GM21786 (cell line): ENCODE results near the gene HSD11B1.
"Not testable (repeated sequence)": the region's sequence is repeated elsewhere in the genome, so short reads cannot be mapped to it uniquely, and the experiment has no call there.

ENCODE experiments used
- ATAC-seq: cut with Tn5 transposase; IDR thresholded peaks from one replicate; pipeline ENCODE4 v1.9.1; 2021; ENCODE audit not compliant: unreplicated experiment

HSD11B1 gene

DNA sequence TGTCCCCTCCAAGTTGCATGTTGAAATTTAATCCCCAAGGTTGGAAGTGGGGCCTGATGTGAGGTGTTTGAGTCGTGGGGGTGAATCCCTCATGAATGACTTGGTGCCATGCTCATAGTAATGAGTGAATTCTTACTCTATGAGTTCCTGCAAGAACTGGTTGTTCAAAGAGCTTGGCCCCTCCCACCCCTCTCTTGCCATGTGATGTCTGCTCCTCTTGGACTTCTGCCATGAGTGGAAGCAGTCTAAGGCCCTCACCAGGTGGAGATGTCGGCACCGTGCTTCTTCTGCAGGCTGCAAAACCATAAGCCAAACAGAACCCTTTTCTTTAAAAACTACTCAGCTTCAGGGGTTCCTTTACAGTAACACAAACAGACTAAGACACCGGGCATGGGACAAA is 15.2 kb upstream of the HSD11B1 start:
- no peak for ATAC-seq

DNA sequence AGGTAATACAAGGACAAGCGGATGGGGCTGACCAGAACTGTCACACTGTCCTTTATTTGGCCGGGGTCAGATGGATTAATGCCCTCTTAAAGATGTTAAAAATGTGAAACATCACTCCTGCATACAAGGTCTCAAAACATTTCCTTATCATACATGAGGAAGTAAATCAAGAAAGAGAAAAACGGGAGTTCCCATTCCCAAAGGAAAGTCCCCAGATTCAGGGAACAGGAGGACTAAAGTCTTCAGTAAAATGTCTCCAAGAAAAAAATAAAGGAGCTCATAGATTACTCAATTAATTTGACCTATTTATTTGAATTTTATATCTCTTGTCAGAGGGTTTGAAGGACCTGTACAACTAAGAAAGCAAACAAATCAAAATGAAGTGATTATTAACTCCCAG is 13.4 kb upstream of the HSD11B1 start:
- ATAC-seq = no peak

DNA sequence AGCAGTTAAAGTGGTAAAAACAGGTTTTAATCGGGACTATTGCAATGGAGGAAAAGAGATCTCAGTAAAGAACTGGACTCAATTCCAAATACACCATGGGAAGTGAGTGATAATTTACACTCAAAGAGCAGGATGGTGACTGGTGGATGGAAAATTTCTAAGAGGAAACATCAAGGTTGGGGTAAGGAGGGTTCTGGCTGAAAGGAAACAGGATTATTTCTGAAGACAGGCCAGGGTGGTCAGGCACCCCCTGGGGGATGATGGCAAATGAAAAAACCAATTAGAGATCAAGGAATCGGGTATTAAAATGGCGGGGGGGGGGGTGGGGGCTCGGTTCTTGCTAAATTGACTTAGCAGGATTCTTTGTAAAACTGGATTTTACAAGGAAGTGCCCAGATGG is 12.3 kb upstream of the HSD11B1 start:
- no peak for ATAC-seq

DNA sequence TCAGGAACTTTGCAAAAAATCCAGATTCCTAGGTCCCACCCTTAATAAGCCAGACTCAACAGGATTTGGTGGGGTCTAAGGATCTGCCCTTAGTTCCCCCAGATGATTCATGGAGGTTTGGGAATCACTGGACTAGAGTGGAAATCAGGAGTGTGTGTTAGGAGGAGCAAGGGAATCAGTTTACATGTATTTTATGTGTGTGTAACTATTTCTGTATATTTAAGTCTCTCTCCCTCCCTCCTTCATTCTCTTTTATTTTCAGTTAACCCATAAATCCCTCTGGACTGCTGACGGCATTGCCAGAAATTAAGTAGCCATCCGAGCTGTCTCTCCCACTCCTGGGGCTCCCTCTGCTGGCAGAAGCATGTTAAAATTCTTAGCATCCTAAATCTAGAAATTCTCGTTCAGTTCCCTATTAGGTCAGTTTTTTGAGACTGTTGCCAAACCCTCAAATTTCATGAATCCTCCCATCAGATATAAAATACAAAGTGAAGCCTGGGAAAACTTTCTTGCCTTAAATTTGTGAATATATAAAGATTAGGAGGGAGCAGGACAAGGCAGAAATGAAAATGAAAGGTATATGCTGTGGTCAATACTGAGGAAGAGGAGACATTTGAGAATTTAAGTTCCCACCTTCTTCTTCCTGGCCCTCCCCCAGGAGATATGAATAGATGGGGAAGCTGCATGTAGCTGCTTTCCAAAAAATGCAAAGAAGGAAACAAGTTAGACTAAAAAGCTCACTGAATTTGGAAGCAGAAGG is 11.7 kb upstream of the HSD11B1 start:
- ATAC-seq = peak; percentile 64

DNA sequence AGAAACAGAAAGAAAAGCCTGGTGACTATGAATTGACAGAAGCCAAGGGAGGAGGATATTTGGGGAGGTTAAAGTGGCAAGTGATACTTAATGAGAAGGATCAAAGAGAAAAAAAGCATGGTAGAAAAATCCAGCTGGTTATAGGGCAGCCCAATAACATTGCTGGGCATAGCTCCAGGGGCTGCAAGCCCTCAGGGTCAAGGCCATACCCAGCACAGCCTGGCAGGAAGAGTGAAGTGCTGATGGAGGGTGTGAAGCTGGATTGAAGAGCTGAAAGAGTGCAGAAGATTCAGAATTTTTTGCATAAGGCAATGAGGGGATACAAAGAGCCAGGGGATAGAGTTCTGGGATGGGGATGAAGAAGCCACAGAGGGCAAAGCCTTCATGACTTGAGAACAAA is 8.0 kb upstream of the HSD11B1 start:
- no peak for ATAC-seq

DNA sequence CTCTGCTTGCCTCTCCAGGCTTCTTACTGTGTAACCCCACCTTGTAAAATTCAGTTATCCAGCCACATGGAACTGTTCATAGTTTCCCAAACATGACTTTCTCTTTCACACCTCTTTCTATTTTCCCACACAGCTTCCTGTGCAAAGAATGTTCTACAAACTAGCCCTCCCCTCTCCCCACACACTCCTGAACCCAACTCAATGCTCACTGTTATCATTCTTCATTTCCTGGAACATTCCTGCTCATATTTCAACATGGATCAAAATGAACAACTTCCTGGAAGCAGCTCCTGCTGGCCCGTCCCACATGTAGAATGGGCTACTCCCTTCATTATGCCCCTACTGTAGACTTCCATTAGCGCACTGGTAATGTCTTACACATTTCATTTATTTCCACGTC is 7.5 kb upstream of the HSD11B1 start:
- no peak for ATAC-seq

DNA sequence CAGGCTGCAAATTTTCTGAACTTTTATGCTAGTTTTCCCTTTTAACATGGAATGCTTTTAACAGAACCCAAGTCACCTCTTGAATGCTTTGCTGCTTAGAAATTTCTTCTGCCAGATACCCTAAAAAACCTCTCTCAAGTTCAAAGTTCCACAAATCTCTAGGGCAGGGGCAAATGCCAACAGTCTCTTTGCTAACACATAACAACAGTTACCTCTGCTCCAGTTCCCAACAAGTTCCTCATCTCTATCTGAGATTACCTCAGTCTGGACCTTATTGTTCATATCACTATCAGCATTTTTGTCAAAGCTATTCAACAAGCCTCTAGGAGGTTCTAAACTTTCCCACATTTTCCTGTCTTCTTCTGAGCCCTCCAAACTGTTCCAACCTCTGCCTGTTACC is 4.0 kb upstream of the HSD11B1 start:
- ATAC-seq = not testable (repeated sequence)

DNA sequence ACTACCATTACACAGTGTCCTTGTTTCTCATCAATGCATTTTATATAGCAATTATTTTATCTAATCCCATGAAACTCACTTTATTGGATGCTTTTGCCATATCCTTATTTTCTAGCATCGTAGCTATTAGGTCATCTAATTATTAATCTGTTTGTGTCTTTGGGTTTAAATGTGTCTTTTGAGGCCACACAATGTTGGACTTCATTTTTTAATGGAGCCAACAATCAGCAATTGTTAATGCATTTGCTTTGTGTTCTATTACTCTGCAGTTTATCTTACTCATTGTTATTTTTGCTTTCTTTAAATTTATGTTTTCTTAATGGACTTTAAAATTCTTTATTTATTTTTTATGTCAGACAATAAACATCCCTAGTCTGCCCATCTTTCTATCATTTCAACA is 1.8 kb upstream of the HSD11B1 start:
- no peak for ATAC-seq

DNA sequence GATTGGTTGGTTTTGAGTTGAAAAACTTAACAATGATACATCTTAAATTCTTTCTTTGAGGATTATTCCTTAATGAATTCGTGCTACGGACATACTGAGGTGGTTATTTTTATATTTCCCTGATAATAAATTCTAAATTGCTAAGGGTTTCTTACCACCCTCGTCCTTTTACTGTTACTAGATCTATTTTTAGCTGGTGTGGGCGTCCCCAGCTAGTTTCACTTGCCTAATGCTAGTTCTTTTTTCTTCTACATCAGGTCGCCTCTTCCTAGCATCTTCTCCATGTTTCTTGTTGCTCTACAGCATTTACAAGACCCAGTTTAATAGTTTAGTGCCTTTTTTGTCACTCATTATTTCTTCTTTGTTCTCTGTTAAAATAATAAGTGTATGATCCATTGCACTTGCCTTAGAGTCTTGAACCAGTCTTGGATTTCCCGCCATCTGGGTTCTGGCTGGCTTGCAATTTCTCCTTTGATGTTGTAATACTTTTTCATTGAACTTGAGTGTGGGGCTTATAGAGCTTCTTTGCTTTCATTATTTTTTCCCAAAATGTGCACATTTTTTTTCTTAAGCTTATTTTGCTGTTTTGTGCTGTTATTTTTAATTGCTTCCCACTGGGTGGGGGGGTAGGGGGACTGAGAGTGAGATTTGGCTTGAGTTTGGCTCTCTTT is 677 bp upstream of the HSD11B1 start:
- peak; percentile 65 for ATAC-seq

DNA sequence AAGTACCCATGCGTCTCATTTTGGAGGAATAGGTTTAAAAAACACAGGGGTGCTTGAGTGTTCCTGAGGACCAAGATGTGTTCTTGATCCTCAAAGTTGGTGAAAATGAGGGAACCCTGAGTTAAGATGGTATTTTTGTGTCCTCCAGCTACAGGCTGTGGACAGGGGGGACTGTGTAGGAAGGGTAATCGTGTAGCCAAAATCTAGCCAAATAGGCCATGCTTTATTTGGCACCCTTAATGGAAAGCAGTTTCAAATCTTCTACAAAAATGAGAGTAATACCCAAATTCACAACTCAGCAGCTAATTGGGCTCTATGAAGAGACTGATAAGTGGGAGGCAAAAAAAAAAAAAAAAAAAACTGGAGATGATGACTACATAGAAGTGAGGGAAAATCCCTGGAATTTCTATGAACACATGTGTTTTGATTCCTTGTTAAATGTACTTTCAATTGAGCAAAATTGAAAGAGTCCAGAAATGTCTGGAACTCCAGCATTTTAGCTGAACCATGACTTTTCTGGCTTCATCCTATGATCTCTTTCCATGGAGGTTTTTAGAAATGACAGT is 470 bp downstream of the HSD11B1 start:
- ATAC-seq = no peak

DNA sequence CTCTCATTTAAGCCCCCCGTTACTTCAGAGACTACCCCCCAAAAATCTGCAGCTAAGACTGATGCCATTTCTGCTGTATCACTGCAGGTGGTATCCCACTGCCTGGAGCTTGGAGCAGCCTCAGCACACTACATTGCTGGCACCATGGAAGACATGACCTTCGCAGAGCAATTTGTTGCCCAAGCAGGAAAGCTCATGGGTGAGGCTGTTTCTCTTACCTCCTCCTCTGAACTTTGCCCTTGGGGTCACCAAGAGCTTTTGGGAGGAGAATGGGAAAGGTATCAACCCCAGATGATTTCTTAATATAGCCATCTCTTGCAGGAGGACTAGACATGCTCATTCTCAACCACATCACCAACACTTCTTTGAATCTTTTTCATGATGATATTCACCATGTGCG is 2.0 kb downstream of the HSD11B1 start:
- ATAC-seq = no peak

DNA sequence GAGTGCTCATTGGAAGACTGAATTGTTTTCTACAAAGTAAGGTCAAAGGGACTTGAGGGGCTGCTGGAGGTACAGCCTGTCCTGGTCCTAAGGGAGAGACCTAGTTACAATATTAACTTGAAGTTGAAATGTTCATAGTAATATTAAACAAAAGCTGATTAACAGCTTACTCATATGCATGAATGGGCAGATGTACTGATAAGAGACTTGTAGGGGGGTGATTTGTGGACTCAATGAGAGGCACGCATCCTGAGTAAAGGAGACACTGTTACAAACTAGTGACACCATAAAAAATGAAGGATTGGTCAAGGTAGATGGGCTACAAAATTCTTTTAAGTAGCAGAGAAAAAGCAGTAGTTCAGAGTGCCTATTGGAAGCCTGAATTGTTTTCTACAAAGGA is 2.7 kb downstream of the HSD11B1 start:
- ATAC-seq = no peak

DNA sequence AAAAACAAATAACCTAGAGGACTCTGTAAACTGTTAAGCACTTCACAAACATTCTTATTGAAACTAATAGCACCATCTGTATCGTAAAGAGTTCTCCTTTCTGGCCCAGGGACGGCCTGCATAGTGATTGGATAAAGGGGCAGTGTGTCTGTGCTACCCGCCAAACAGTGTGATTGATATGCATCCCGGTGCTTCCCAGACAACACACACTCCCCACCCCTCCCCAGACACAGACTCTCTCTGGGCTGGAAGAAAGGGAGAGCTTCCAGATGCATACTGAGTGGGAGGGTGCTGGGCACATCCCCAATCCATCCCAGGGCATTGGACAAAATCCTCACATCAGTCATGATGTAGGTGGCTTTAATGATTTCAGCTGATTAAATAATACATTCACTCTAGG is 3.7 kb downstream of the HSD11B1 start:
- ATAC-seq = no peak

DNA sequence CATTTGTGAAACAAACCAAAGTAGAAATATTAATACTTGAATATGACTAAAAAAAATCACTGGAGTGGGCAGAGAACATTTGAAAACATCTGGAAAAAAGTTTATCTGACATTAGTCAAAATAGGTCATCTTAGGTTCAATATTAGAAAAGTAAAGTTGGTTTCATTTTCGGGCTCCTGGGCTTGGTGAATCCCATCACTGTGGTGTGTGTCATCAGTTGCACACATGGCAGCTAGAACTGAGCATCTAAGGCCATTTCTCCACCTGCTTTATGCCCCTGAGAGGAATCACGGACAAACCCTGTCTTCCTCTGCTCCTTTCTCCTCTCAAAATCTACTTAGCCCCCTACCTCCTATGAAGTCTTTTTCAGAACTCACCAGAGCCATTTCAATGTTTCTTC is 5.4 kb downstream of the HSD11B1 start:
- ATAC-seq = no peak

DNA sequence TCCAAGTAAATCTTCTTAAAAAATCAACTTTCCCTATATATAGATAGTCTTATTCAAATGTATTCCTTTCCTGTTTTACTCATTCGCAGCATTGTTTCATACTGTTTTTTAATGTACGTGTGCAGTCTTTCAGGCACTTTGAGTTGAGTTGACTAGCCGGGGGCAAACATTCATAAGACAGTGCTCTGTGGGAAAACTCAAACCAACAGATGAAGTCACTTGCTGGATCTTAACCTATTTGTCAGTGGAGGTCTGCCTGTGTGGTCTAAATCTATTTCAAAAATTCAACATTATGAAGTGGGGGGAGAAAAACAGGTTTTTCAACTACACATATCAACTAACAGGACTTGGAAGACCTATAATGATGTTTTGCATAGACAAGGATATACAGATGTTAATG is 6.2 kb downstream of the HSD11B1 start:
- ATAC-seq = no peak

DNA sequence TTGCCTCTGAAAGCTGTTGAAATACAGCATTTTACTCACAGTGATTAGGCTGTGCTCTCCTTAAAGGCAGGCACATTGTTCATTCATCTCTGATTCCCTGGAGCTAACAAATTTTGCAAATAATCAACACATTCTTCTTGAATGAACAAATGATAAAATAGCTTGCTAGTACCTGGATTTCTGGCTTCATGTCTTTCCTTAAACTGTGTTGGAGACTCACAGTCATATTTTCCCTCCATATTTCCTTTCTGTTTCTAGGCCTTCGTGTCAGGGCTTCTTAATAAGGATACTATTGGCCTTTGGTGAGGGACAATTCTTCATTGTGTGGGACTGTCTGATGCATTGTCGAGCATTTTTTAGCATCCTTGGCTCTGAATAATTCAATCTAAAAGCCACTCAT is 9.7 kb downstream of the HSD11B1 start:
- no peak for ATAC-seq

DNA sequence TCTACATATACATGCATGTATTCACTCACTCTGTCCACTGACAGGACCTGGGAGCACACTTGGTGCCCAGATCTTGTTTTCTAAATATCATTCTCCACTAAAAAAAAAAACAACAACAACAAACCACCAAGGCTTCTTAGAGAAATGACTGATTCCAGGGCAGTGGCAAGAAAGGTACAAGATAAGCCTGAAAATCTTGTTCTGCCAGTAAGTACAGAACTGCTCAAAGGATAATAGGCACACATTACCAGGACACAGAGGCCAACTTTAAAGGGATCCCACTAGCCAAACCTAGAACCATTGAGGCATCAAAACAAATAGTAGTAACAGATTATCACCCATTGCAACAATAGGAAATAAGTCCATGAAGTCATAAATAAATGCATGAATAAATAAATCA is 10.7 kb downstream of the HSD11B1 start:
- ATAC-seq = no peak

DNA sequence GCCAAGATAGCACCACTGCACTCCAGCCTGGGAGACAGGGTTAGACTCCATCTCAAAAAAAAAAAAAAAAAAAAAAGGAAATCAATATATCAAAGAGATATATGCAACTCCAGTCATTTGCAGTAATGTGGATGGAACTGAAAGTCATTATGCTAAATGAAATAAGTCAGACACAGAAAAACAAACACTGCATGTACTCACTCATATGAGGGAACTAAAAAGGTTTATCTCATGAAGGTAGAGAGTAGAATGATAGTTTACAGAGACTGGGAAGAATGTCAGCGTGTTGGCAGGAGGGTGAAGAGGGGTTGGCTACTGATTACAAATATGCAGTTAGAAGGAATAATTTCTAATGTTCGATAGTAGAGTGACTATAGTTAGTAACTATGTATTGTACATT is 13.2 kb downstream of the HSD11B1 start:
- no peak for ATAC-seq

DNA sequence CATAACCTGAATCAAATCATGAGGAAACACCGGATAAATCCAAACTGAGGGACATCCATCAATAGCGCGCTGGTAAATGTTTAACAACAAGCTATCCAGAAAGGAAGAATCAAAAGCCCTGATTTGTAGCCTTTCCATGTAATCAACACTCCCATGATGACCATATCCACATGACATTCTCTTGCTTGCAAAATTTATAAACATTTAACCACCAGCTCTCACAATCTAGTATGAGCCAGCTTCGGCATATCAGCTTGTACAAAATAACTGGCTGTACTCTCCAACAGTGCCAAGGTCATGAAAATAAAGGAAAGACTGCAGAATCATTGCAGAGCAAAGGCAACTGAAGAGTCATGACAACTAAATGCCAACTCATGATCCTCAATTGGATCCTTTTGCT is 15.7 kb downstream of the HSD11B1 start:
- no peak for ATAC-seq

DNA sequence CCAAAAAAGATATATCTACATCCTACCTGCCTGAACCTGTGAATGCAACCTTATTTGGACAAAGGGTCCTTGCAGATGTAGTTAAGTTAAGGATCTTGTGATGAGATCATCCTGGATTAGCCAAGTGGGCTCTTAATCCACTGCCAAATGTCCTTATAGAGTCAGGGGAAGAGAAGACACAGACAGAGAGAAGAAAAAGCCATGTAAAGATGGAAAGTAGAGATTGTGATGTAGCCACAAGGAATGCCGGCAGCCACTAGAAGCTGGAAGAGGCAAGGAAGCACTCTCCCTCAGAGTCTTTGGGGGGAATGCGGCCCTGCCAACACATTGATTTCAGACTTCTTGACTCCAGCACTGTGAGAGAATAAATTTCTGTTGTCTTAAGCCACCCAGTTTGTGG is 16.2 kb downstream of the HSD11B1 start:
- no peak for ATAC-seq

DNA sequence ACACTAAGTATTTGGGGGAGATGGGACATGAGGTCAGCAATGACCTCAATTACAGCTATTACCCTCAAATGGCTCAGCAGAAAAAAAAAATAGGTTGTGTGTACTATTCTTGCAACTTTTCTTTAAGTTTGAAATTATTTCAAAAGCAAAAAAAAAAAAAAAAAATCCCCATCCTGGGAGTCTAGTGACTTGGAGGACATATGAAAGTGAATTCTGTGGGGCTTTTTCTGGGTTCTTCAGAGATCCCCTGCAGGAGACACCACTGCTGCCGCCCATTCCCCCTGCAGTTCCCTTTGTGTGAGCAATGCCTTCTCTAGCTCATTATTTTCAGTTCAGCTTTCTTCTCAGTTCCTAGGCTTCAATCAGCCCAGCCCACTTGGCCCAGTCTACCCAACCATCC is 16.7 kb downstream of the HSD11B1 start:
- no peak for ATAC-seq

DNA sequence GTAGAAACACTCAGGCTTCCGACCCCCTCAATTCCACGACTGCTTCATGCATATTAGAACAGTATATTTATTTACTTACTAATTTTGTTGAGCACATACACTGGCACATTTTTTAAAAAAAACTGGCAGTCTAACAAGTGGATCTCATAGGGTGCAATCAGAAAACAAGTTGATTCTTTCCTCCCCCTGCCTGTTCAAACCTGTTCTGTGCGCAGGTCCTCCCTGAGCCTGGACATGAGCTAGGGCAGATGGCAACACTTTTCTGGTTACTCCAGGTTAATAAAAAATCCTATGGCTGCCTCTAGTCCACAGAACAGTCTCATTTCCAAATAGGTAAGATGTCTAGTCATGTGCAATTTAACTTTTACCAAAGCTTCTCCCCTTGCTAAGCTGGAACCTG is 18.6 kb downstream of the HSD11B1 start:
- no peak for ATAC-seq
